ENCODE data around the gene ZNF41. TPM values are rescaled to one million over a fixed set of nuclear protein-coding genes. Genes with fewer than 3 reads are reported as not detected.

The ZNF41 gene
- total and polyA plus RNA-seq, 4 donors = 1.9 to 5.0 (median 2.5) TPM

DNA sequence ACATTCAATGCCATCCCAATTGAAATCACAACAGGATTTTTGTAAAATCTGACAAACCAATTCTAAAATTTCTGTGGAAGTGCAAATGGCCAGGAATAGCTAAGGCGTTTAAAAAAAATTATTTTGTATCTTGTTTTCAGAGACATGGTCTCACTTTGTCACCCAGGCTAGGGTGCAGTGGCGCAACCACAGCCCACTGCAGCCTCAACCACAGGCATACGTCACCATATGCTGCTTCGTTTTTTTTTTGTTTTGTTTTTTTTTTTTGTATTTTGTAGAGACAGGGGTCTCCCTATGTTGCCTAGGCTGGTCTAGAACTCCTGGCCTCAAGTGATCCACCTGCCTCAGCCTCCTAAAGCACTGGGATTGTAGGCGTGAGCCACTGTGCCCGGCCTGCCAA, 24.5 kb downstream of the ZNF41 start (continued):
- TF ChIP-seq, protein P1, sequence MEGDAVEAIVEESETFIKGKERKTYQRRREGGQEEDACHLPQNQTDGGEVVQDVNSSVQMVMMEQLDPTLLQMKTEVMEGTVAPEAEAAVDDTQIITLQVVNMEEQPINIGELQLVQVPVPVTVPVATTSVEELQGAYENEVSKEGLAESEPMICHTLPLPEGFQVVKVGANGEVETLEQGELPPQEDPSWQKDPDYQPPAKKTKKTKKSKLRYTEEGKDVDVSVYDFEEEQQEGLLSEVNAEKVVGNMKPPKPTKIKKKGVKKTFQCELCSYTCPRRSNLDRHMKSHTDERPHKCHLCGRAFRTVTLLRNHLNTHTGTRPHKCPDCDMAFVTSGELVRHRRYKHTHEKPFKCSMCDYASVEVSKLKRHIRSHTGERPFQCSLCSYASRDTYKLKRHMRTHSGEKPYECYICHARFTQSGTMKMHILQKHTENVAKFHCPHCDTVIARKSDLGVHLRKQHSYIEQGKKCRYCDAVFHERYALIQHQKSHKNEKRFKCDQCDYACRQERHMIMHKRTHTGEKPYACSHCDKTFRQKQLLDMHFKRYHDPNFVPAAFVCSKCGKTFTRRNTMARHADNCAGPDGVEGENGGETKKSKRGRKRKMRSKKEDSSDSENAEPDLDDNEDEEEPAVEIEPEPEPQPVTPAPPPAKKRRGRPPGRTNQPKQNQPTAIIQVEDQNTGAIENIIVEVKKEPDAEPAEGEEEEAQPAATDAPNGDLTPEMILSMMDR (IDR thresholded peaks at IDR 0.05; ENCODE audit: low read depth, low read length, missing input control) = no peak
- TF ChIP-seq HNF4G (IDR thresholded peaks at IDR 0.05) (no peak), EGR1 (IDR thresholded peaks at IDR 0.05; ENCODE audit: low read depth in 2 of 2) (no peak), YY1 (IDR thresholded peaks at IDR 0.05) (no peak)
- TF ChIP-seq, protein P2, sequence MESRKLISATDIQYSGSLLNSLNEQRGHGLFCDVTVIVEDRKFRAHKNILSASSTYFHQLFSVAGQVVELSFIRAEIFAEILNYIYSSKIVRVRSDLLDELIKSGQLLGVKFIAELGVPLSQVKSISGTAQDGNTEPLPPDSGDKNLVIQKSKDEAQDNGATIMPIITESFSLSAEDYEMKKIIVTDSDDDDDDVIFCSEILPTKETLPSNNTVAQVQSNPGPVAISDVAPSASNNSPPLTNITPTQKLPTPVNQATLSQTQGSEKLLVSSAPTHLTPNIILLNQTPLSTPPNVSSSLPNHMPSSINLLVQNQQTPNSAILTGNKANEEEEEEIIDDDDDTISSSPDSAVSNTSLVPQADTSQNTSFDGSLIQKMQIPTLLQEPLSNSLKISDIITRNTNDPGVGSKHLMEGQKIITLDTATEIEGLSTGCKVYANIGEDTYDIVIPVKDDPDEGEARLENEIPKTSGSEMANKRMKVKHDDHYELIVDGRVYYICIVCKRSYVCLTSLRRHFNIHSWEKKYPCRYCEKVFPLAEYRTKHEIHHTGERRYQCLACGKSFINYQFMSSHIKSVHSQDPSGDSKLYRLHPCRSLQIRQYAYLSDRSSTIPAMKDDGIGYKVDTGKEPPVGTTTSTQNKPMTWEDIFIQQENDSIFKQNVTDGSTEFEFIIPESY (IDR thresholded peaks at IDR 0.05) = no peak

DNA sequence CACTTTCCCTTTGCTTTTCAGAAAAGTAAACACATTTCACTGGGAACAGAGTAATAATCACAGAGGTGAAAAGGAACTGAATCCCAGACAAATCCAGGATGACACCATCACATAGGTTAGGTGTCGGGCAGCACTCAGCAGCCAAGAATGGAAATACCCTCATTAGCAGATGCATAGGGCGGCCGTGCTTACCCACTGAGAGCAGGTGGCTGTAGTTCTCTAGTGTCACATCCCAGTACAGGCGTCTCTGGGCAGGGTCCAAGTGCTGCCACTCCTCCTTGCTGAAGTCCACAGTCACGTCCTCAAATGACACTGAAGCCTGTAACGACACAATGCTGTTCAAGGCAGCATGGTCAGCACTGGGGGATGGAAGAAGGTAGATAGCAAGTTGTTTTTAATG, 26.9 kb downstream of the ZNF41 start:
- Histone ChIP-seq H3K9ac (ENCODE audit: low read depth in 1 of 2, low read length in 2 of 2) (no peak overlapping the region), H3K9me3 (ENCODE audit: control insufficient read depth in 4 of 4, low read length in 3 of 4) (peaks cover 2 to 9% (median 4%) of the 10 kb centered on the region in 4 donors), H3K4me3 (ENCODE audit: low read depth in 1 of 3, low read length in 3 of 3) (no peak overlapping the region), H3K36me3 (ENCODE audit: control insufficient read depth in 4 of 4, insufficient read depth in 3 of 4, low read depth in 1 of 4, low read length in 3 of 4) (peaks cover 5 to 29% (median 8%) of the 10 kb centered on the region in 4 donors), H3K4me1 (ENCODE audit: control insufficient read depth in 4 of 4, insufficient read depth in 4 of 4, low read length in 3 of 4) (no peaks in the 10 kb centered on the region), H3K27ac (ENCODE audit: low read depth in 1 of 2, low read length in 2 of 2) (no peak overlapping the region), H3K27me3 (ENCODE audit: control insufficient read depth in 4 of 4, insufficient read depth in 4 of 4, low read length in 3 of 4) (no peaks in the 10 kb centered on the region)
- no peak for DNase-seq (ENCODE audit: low spot score)
- 90% methylated on average over 6 of the region's 6 CpGs for WGBS
- TF ChIP-seq GABPA (IDR thresholded peaks at IDR 0.05 in 1 of 2, conservative IDR thresholded peaks at IDR 0.05 in 1 of 2) (no peak), EGR1 (IDR thresholded peaks at IDR 0.05; ENCODE audit: low read depth in 2 of 2) (no peak), FOXA2 (IDR thresholded peaks at IDR 0.05) (no peak), FOXA1 (IDR thresholded peaks at IDR 0.05) (no peak), RAD21 (IDR thresholded peaks at IDR 0.05) (no peak), HNF4A (conservative IDR thresholded peaks at IDR 0.05) (no peak), TAF1 (conservative IDR thresholded peaks at IDR 0.05) (no peak), YY1 (IDR thresholded peaks at IDR 0.05) (no peak), HNF4G (IDR thresholded peaks at IDR 0.05) (no peak)
- TF ChIP-seq, protein P3, sequence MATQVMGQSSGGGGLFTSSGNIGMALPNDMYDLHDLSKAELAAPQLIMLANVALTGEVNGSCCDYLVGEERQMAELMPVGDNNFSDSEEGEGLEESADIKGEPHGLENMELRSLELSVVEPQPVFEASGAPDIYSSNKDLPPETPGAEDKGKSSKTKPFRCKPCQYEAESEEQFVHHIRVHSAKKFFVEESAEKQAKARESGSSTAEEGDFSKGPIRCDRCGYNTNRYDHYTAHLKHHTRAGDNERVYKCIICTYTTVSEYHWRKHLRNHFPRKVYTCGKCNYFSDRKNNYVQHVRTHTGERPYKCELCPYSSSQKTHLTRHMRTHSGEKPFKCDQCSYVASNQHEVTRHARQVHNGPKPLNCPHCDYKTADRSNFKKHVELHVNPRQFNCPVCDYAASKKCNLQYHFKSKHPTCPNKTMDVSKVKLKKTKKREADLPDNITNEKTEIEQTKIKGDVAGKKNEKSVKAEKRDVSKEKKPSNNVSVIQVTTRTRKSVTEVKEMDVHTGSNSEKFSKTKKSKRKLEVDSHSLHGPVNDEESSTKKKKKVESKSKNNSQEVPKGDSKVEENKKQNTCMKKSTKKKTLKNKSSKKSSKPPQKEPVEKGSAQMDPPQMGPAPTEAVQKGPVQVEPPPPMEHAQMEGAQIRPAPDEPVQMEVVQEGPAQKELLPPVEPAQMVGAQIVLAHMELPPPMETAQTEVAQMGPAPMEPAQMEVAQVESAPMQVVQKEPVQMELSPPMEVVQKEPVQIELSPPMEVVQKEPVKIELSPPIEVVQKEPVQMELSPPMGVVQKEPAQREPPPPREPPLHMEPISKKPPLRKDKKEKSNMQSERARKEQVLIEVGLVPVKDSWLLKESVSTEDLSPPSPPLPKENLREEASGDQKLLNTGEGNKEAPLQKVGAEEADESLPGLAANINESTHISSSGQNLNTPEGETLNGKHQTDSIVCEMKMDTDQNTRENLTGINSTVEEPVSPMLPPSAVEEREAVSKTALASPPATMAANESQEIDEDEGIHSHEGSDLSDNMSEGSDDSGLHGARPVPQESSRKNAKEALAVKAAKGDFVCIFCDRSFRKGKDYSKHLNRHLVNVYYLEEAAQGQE (IDR thresholded peaks at IDR 0.05) = no peak
- TF ChIP-seq, protein P1 (IDR thresholded peaks at IDR 0.05; ENCODE audit: low read depth, low read length, missing input control) = no peak
- TF ChIP-seq, protein P4, sequence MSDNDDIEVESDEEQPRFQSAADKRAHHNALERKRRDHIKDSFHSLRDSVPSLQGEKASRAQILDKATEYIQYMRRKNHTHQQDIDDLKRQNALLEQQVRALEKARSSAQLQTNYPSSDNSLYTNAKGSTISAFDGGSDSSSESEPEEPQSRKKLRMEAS (IDR thresholded peaks at IDR 0.05) = no peak
